Middle frontal gyrus (tissue), 1 donor: ENCODE data around the gene INHBC.
"Not testable (repeated sequence)": the region's sequence is repeated elsewhere in the genome, so short reads cannot be mapped to it uniquely, and the experiment has no call there.

Source experiments
- DNase-seq: peaks from one replicate; pipeline ENCODE4 v3.0.0-alpha.2; 2015; ENCODE audit warnings: low spot score; ENCODE audit errors: extremely low spot score

Gene INHBC

DNA sequence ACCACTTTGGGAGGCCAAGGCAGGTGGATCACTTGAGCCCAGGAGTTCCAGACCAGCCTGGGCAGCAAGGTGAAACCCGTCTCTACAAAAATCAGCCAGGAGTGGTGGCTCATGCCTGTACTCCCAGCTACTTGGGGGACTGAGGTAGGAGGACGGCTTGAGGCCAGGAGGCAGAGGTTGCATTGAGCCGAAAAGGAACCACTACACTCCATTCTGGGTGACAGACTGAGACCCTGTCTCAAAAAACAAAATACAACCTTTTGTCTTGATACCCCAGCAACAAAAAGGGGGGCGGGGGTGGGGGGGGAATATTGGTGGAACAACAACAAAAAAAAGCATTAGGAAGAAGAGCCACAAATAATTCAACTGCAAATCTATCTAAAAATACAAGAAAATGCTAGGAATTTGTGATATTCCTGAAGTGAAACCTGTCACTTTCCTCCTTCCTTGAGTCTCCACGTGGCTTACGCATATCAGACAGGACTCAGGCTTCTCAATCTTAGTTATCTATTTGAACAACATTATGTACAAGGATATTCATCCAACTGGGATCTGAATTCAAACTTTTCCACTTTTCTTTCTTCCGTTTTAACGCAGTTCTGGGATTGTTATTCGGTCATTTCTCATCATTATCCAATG is 5.0 kb upstream of the INHBC start:
- no peak for DNase-seq

DNA sequence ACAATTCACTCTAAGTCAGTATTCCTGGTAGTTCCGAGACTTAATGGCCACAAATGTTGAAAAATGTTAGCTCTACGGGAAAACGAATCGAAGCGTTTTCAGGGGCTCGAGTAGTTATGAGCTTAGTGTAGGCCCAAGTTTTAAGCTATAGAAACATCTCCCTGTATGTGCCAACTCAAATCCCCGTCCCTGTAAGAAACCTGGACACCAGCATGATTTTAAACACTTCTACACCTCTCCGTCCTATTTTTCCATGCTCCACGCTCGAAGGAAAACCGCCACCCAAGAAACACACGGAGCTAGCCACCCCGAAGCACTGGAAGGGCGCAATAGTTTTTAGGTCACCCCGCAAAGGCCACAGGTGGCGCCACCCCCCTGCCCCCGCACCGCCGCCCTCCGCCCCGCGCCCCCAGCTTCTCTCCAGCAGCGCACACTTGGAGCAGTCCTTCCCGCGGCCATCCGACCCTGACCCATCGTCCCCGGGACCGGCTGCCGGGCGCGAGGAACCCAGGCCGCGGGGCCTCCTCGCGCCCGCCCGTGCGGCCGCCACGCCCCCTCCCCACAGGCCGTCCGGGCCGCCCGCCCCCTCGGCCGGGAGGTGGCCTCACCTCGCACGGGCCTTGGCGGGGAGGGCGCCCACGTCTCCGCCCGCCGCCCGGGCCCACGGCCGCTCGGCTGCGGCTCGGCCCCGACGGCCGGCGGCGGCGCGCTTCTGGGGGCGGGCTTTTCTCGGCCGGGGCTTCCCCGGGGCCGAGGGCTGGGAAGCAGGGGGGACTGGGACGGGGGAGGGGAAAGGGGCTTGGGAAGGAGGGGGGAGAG is 4.3 kb upstream of the INHBC start:
- DNase-seq: no peak

DNA sequence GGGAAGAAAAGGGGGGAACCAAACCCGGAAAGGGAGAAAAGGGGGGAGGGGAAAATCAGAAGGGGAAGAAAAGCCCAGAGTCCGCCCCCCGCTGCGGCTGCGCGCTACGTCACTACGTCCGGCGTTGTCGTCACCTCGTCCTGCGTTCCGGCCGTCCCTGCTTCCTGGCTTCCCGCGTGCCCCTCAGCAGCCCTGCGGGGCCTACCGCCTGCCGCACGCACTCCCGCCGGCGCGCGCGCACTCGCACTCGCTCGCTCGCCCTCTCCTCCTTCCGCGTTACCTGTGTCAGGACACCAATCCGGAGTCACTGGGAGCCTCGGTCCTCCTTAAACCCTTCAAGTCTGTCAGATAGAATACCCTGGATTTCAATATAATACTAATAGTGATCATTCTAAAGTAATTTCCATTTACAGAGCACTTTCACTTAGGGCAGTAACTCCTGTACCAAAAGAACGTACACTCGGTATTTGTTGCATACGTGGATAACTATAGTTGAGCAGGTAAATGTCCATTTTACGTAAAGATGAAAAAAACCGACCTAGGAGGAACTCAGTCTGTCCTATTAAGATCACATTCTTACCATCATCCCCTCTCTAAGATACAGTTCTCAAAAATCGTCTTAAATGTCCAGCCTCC is 3.5 kb upstream of the INHBC start, which contains the start of gene R3HDM2:
Gene R3HDM2, minus strand, starts transcription at position 113 of the 636 bp plus-strand sequence. CDS start 120,615 bp downstream, outside the sequence.
- peak; percentile 92 for DNase-seq

DNA sequence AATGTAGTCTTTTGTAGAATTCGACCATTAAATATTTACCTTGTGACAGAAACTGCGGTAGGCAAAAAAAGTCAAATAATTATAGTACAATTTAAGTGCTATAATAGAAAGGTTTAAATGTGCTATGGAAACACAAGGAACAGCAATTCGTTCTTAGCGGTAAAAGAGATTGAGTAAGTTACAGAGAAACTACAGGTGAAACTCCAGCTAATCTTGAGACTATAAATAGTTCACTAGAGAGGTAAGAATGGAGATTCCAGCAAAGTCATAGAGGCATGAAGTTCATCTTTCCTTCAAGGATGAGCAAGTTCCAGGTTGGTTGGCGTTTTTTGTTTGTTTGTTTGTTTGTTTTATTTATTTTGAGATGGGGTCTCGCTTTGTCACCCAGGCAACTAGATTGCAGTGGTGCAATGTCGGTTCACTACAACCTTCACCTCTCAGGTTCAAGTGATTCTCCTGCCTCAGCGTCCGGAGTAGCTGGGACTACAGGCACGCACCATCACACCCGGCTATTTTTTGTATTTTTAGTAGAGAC is 2.9 kb upstream of the INHBC start:
- DNase-seq: no peak

DNA sequence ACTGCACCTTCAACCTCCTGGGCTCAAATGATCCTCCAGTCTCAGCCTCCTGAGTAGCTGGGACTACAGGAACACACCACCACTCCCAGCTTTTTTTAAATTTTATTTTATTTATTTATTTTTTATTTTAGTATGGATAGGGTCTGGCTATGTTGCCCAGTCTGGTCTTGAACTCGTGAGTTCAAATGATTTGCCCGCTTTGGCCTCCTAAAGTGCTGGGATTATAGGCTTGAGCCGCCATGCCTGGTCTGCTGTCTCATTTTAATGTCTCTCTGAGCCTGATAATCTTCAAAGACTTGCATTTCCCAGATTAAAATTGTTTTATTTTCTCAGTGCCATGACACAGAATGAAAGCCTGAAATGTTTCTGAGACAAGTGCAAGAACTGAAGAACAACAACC is 1.2 kb upstream of the INHBC start:
- no peak for DNase-seq

DNA sequence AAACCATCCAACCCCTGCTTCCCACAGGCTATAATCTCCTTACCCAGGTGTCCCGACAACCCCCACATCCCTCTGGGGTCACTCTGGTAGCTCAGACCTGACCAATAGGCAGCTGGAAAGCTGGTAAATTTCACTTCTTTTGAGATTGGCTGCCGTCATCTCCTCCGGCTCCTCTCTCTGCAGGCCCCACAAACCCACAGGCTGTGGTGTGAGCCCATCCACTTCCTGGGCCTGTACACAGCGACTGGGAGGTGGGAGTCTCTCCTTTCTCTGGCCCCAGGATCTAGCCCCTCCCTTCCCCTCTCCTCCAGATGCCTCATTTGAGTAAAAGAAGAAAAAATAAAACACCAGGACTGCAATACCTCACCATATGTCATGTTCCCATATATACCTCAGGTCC is 709 bp downstream of the INHBC start:
- no peak for DNase-seq

DNA sequence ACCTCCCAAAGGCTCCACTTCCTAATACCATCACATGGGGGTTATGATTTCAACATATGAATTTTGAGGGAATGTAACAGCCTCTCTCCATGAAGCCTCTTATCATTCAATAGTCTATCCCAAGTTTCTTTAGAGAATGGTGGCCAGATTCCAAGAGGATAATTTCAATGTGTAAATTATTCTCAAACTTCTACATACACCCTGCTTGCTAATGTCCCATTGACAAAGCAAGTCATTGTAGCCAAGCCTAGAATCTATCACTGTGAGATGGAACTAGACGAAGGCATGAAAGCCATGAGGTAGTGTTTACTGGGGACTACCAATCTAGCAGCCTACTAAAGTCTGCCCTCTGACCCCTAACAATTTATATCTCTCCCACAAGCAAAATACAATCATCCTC is 3.8 kb downstream of the INHBC start:
- DNase-seq: no peak

DNA sequence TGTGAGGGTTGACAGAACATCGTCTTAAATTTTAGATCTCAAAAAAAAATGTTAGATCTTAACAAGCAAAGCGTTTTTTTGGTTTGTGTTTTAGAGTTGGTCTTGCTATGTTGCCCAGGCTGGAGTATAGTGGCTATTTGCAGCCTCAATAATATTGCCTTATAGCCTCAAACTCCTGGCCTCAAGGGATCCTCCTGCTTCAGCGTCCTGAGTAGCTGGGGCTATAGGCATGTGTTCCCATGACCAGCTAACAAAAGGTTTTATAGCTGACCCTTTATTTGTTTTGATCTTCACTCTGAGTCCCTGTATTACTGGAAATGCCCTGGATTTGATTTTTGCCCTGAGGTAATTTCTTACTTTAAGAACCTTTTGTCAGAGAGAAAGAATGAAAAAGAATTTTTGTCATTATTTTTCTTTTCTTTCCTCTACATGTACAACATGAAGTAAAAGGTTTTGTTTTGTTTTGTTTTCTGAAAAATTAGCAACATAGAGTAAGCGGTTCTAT is 5.2 kb downstream of the INHBC start:
- no peak for DNase-seq

DNA sequence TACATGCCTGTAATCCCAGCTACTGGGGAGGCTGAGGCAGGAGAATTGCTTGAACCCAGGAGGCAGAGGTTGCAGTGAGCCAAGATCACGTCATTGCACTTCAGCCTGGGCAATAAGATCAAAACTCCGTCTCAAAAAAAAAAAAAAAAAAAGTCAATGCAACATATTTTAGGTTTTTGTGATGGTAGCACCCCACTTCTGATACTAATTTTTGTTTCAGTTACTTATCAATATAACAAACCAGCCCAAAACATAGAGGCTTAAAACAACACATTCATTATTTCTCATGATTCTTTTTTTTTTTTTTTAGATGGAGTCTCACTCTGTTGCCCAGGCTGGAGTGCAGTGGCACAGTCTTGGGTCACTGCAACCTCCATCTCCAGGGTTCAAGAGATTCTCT is 6.8 kb downstream of the INHBC start:
- DNase-seq: not testable (repeated sequence)

DNA sequence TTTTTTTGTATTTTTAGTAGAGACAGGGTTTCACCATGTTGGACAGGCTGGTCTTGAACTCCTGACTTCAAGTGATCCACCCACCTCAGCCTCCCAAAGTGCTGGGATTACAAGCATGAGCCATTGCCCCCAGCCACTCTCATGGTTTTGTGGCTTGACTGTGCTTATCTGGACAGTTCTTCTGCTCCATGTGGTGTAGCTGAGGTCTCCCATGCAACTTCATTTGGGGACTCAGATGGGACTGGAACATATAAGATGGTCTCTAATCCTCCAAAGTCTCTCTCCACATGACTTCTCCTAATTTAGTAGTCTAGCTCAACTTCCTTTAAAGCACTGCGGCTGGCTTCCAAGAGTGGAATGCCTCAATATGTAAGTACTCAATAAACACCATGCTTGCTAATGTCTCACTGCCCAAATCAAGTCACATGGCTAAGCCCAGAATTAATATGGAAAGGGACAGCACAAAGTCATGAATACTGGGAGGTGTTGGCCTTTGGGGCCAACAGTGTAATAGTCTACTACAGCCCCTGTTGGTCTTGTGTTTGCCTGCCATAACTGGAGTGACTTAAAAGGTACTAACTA is 7.4 kb downstream of the INHBC start:
- no peak for DNase-seq

DNA sequence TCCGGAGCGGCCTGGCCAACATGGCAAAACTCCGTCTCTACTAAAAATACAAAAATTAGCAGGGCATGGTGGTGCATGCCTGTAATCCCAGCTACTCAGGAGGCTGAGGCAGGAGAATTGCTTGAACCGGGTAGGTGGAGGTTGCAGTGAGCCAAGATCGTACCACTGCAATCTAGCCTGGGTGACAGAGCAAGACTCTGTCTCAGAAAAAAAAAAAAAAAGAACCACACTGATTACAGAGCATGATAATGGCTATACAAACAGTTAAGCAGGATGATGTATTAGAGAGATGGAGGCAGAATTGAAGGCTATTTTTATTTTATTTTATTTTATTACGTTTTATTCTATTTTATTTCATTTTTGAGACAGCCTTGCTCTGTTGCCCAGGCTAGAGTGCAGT is 9.8 kb downstream of the INHBC start:
- DNase-seq: not testable (repeated sequence)

DNA sequence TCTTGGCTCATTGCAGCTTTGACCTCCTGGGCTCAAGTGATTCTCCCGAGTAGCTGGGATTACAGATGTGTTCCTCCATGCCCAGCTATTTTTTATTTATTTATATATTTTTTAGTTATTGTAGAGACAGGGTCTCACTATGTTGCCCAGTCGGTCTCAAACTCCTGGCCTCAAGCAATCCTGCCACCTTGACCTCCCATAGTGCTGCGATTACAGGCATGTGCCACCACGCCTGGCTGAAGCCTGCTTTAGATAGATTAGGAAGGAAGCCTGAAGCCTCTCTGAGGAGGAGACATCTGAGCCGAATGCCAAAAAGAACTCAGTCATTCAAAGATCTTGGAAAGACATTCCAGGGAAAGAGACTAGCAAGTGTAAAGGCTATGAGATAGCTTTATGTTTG is 10.2 kb downstream of the INHBC start:
- no peak for DNase-seq

DNA sequence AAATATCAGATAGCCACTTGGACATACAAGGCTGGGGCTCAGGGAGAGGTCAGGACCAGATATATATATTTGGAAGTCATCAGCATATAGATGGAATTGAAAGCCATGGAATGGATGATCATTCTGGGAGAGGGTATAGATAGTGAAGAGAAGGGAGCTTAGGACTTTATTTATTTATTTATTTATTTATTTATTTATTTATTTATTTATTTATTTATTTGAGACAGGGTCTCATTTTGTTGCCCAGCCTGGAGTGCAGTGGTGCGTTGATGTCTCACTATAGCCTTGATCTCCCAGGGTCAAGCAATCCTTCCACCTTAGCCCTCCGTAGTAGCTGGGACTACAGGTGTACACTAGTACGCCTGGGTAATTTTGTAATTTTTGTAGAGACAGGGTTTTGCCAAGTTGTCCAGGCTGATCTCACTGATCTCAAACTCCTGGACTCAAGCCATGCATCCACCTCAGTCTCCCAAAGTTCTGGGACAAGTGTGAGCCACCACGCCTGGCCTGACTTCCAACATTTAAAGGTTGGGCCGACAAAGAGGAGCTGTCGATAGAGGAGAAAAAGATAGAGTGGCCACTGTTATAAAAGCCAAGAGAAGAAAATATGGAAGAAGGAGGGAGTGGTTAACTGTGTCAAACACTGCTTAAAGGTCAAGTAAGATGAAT is 11.8 kb downstream of the INHBC start:
- no peak for DNase-seq

DNA sequence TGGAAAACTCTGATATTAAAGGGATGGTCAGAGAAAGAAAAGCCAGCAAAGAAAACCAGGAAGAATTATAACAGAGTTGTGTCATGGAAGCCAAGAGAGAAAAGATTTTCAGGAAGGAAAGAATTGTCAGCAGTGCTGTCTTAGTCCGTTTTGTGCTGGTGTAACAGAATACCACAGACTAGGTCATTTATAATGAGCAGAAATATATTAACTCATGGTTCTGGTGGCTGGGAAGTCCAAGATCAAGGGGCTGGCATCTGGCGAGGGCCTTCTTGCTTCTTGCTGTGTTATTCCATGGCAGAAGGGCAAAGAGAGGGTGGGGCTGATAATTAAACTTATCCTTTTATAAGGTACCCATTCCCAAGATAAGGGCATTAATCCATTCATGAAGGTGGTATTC is 14.1 kb downstream of the INHBC start:
- no peak for DNase-seq

DNA sequence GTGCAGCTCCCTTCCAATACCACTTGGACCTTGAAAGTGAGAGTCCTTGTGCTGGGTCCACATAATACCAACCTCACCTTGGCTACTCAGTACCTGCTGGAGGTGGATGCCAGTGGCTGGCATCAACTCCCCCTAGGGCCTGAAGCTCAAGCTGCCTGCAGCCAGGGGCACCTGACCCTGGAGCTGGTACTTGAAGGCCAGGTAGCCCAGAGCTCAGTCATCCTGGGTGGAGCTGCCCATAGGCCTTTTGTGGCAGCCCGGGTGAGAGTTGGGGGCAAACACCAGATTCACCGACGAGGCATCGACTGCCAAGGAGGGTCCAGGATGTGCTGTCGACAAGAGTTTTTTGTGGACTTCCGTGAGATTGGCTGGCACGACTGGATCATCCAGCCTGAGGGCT is 14.8 kb downstream of the INHBC start:
- no peak for DNase-seq

DNA sequence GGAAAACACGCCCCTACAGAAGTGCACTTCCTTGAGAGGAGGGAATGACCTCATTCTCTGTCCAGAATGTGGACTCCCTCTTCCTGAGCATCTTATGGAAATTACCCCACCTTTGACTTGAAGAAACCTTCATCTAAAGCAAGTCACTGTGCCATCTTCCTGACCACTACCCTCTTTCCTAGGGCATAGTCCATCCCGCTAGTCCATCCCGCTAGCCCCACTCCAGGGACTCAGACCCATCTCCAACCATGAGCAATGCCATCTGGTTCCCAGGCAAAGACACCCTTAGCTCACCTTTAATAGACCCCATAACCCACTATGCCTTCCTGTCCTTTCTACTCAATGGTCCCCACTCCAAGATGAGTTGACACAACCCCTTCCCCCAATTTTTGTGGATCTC is 15.5 kb downstream of the INHBC start:
- no peak for DNase-seq

DNA sequence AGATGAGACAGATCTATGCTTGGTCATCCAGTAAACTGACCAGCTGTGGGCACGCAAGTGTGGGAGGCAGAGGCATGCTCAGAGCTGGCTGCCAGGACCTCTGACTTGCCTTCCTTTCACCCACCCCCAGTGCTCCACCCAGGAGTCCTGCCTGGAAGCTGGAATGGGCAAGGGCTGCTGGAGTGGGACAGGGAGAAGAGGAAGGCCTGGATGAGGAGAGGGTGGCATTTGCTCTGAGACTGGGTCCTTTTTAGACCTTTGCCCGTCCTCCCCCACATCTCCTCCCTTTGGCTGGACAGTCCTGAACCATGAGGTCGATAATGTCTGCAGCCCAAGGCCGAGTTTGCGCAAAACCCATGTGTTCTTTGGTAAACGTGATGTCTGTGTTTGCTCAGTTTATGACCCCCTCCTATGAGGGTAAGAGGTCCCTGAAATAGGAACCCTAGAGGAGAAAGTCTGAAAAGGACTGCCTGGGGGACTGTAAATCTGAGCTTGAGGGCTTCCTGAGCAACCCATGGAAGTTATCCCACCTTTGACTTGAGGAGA is 16.7 kb downstream of the INHBC start:
- DNase-seq: no peak

DNA sequence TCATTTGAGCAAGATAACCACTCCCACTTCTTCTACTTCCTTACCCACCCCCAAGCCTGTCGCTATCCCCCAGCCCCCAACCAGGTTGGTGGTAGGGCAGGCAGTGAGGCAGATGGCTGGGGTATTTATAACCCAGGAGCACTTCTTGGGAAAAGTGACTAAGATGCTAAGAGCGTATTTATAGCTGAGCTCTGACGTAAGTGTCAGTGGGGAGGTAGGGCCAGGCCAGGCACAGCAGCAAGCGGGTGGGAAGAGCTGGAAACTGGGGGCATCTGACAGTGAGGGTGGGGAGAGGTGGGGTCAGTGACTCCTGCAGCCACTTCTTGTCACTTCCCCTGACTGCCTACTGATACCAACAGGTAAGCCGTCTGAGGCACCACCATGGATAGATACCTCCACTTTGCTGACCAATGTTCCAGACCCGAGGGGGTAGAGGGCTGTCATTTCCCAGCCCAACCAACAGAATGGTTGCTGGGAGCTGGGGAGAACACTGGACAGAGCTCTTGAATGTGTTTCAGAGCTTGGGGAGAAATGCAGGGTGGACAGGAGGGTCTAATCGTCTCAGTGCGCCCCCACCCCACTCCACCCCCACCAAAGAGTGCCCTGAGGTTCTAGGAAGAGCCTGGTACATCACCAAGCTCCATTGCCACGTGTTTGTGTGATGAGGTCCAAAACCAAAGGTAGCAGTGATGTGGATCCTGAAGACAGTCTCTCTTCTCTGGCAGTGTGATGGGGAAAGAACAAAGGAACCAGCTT is 17.8 kb downstream of the INHBC start:
- DNase-seq: peak; percentile 65

DNA sequence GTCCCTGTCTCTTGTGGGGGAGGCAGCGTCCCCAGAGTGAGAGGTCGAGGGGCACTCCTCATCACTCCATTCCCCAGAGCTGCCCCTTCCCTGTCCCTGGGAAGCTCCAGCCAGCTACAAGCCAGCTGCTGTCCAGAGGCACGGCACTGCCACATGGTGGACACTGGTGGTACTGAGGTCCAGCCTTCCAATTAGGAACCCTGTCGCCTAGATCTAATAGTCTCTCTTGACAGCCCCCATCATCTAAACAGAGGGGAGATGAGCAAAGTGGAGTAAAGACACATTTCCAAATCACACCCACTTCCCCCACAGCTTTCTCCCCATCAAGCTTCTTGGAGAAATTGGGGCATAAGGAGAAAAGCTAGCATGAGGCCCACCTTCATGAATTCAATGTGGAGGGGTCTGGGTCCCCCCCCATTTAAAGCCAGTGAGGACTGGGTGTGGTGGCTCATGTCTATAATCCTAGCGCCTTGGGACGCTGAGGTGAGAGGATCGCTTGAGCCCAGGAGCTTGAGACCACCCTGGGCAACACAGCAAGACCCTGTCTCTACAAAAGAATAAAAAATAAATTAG is 18.4 kb downstream of the INHBC start:
- peak; percentile 72 for DNase-seq

DNA sequence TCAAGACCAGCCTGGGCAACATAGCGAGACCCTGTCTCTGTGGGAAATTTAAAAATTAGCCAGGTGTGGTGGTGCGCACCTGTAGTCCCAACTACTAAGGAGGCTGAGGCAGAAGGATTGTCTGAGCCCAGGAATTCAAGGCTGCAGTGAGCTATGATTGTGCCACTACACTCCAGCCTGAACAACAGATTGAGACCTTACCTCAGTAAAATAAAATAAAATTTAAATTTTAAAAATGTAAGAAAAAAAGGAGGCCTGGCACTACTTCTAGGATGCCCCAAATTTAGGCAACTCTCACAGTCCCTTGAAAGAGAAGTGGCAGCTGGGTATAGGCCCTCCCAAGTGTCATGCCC is 19.6 kb downstream of the INHBC start:
- no peak for DNase-seq
